LNCaP clone FGC (cell line): ENCODE measurements around the gene SEMA3D.

Experiments used
- DNase-seq: peaks from one replicate; pipeline ENCODE4 v3.0.0-alpha.2; 2011; ENCODE audit warnings: low read depth
- H3K4me3 ChIP-seq: 2 replicates; pipeline ENCODE4 v1.5.1; 2011; ENCODE audit warnings: mild to moderate bottlenecking, low read depth, low read length, control low read depth
- CTCF ChIP-seq: IDR thresholded peaks from 2 replicates; pipeline ENCODE4 v1.5.1; 2012; ENCODE audit warnings: mild to moderate bottlenecking; ENCODE audit not compliant: control insufficient read depth, insufficient read depth; ENCODE audit errors: extremely low read depth

The SEMA3D gene

GRCh38 chr7:85186521-85187241 lies at the start of gene SEMA3D:
Gene SEMA3D, minus strand, starts transcription at chr7:85187056. Its CDS starts 65,165 bp downstream, at chr7:85121891.
- peak within 1 kb of the TSS; percentile 31 for H3K4me3 ChIP-seq
- TF ChIP-seq CTCF: peak; percentile 99
- peak; percentile 26 for DNase-seq

- H3K4me3 ChIP-seq: no peak overlapping the region
- DNase-seq: no peak
- no peak for TF ChIP-seq CTCF
Measured at GRCh38 chr7:85234730-85235129, 47.9 kb upstream of the SEMA3D start.

- TF ChIP-seq CTCF: no peak
- DNase-seq: no peak
Measured at GRCh38 chr7:85232068-85232467, 45.2 kb upstream of the SEMA3D start.

GRCh38 chr7:85230623-85231022 lies 43.8 kb upstream of the SEMA3D start:
- TF ChIP-seq CTCF: no peak
- no peak overlapping the region for H3K4me3 ChIP-seq
- DNase-seq: peak; percentile 61

More at GRCh38 chr7:85232068-85232467, 45.2 kb upstream of the SEMA3D start:
- H3K4me3 ChIP-seq: no peak overlapping the region

GRCh38 chr7:85229544-85229943 lies 42.7 kb upstream of the SEMA3D start:
- no peak for DNase-seq
- TF ChIP-seq CTCF: no peak

GRCh38 chr7:85226361-85227085 lies 39.7 kb upstream of the SEMA3D start:
- H3K4me3 ChIP-seq: no peak overlapping the region
- peak; percentile 62 for DNase-seq
- TF ChIP-seq CTCF: no peak

More at GRCh38 chr7:85229544-85229943, 42.7 kb upstream of the SEMA3D start:
- H3K4me3 ChIP-seq: no peak overlapping the region
